NCI-H2171 (cell line): Measurements from ENCODE around the gene AP5Z1.

Experiments
- DNase-seq: peaks from one replicate; lab custom pipeline; 2025; lab: John Stamatoyannopoulos, UW

AP5Z1 gene

GRCh38 chr7:4803397-4804241, 28.2 kb downstream of the AP5Z1 start:
- DNase-seq, result no peak

- DNase-seq, result no peak
Observed at GRCh38 chr7:4805110-4805983, 29.9 kb downstream of the AP5Z1 start.

DNA sequence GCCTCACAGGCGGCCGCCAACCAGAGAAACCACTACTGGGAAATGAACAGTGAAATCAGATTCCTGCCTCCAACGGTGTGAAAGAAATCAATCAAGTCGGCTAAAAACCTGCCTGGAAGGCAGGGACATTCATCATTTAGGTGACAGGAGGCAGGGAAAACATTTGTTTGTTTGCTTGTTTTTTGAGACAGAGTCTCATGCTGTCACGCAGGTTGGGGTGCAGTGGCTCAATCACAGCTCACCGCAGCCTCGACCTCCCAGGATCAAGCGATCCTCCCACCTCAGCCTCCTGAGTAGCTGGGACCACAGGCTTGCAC, 30.5 kb downstream of the AP5Z1 start:
- DNase-seq, result no peak

- no peak for DNase-seq
Observed at GRCh38 chr7:4806983-4807597, 31.7 kb downstream of the AP5Z1 start.

- no peak for DNase-seq
Observed at GRCh38 chr7:4807598-4808016, 32.2 kb downstream of the AP5Z1 start.

- DNase-seq, result no peak
Observed at GRCh38 chr7:4808026-4808425, 32.6 kb downstream of the AP5Z1 start.

- DNase-seq, result no peak
Observed at GRCh38 chr7:4808565-4808964, 33.1 kb downstream of the AP5Z1 start.

GRCh38 chr7:4809091-4809591, 33.7 kb downstream of the AP5Z1 start:
- no peak for DNase-seq

DNA sequence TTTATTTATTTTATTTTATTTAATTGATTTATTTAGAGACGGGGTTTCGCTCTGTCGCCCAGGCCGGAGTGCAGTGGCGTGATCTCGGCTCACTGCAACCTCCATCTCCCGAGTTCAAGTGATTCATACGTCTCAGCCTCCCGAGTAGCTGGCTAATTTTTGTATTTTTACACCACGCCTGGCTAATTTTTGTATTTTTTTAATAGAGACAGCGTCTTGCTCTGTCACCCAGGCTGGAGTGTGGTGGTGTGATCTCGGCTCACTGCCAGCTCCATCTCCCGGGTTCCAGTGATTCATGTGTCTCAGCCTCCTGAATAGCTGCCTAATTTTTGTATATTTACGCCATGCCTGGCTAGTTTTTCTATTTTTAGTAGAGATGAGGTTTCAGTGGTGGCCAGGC, 34.2 kb downstream of the AP5Z1 start:
- no peak for DNase-seq

DNA sequence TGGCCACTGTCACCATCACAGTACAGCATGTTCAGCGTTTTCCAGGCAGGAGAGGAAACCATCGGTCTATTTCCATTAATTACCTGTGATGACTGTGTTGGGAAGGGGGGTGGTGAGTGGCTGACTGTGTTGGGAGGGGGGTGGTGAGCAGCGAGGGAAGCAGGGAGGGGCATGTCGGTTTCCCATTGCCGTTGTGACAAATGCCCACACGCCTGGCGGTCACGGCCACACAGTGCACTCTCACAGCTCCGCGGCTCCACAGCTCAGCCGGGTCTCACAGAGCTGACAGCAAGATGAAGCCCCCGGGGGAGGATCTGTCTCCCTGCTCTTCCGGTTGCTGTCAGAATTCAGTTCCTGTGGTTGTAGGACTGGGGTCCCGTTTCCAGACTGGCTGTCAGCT, 39.0 kb downstream of the AP5Z1 start:
- no peak for DNase-seq

GRCh38 chr7:4815121-4815520, 39.7 kb downstream of the AP5Z1 start:
- DNase-seq, result no peak

DNA sequence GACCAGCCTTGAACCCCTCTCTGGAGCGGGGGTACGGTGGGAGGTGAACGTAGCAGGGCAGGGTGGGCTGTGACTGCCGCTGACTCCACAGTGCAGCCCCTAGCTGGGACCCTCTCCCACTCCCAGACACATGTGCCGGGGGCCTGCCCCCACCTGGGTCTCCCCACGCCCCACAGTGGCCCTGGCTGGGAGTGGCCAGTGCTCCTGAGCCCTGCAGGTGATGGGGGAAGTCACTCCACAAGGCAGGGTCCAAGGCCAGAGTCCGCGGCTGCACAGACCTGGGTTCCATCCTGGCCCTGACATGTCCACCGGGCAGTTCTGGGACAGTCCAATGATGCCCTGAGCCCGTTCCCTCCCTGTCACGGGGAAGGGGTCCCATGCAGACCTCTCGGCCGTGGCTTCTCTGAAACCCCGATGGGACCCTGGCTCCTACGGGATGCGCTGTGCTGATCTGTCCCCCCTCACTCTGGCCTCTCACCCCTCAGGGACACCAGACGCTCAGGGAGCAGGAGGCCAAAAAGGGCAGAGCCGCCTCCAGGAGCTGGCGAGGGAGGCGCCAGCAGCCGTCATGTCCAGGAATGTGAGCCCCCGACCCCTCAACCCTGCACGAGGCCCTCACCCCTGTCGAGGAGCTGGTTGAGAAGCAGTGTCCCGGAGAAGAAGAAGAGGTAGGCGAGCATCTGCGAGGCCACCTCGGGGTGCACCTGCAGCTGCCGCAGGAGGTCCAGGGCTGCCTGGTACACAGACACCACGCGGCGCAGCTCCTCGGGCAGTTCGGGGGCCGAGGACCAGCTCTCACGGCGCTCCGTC, 40.4 kb downstream of the AP5Z1 start:
- no peak for DNase-seq

- DNase-seq, result no peak
Observed at GRCh38 chr7:4816419-4817080, 41.1 kb downstream of the AP5Z1 start.

GRCh38 chr7:4817178-4817901, 41.9 kb downstream of the AP5Z1 start:
- DNase-seq, result no peak

DNA sequence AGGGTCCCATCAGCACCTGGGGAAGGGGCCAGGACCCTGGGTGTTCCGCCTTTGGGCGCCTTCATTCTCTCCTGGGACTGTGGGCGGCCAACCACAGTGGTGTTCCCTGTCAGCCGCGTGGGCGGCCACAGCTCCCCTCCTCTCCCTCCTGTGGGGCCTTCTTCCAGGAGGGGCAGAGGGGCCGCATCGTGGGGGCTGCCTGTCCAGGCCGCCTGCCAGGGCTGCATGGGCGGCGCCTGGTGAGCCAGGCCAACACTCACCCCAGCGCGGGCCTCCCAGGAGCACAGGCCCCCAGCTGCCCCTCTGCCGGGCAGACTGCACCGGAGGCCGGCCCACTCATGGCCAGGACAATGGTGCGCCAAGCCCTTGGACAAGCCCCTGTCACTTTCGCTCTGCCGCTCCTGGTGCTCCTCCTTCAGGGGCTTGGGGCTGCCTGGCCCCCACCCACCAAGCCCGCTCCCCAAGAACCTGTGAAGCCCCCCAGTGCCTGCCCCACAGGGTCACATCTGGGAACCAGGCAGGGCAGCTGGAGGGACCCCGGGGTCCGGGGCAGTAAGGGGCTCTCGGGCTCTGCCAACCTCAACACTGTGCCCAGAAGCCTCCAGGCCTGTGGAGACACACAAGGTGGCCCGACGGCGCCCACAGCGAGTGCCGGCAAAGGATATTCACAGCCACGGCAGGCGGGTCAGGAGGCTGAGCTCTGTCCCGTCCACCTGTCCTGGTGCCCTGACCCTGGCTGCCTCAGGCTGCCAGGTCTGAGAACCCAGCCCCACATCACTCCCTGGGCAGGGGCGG, 42.8 kb downstream of the AP5Z1 start:
- no peak for DNase-seq

- no peak for DNase-seq
Observed at GRCh38 chr7:4819560-4820404, 44.4 kb downstream of the AP5Z1 start.

GRCh38 chr7:4820405-4820966, 45.1 kb downstream of the AP5Z1 start:
- DNase-seq, result no peak

DNA sequence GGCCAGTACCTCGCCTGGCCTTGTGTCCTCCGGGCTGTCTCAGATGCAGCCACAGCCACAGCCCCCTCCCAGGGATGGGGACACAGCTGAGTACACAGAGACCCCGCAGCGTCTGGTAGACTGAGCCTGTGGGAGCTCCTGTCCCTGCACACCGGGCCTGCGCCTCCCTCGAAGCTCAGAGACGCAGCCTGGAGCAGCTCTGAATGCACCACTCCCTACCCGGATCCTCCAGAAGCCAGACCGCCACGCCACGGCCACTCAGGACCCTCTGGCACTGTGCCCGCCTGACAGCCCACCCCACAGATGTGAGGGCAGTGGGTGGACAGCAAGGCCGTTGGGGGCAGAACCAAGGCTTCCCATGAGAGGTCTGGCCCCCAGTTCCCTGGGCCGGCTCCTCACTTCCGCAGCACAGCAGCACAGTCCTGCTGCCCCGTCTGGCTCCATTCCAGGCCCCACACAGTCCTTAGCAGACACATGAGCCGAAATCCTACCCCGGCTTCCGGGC, 45.6 kb downstream of the AP5Z1 start:
- no peak for DNase-seq
